Neural cell (in vitro differentiated cells): Measurements from ENCODE around the gene TSHR. TPM values are rescaled to one million over a fixed set of nuclear protein-coding genes. Genes with fewer than 3 reads are reported as not detected.

ENCODE experiments used
- H2AFZ ChIP-seq: fragments of 200-600, 300-800 bp; sonication (generic), shearing (Covaris generic); 2 replicates; pipeline ENCODE4 v1.6.0; 2014; ENCODE audit warnings: low read depth, mild to moderate bottlenecking, antibody characterized with exemption, low read length, moderate library complexity
- H3F3A ChIP-seq: fragments of 200-600 bp; shearing (Covaris generic); 2 replicates; pipeline ENCODE4 v1.6.1; 2016; ENCODE audit warnings: mild to moderate bottlenecking, moderate library complexity, mixed read lengths, antibody characterized with exemption, low read length; ENCODE audit not compliant: insufficient read depth, poor library complexity, severe bottlenecking
- H3K27ac ChIP-seq: fragments of 200-600, 300-800 bp; sonication (generic), shearing (Covaris generic); 2 replicates; pipeline ENCODE4 v1.5.1; 2014; ENCODE audit warnings: mild to moderate bottlenecking, low read length, moderate library complexity
- H3K27me3 ChIP-seq: fragments of 300-800, 200-600 bp; sonication (generic), shearing (Covaris generic); 2 replicates; pipeline ENCODE4 v1.6.0; 2014; ENCODE audit warnings: mild to moderate bottlenecking, low read depth, low read length, moderate library complexity; ENCODE audit not compliant: insufficient read depth
- H3K36me3 ChIP-seq: fragments of 300-800, 200-600 bp; sonication (generic), shearing (Covaris generic); 2 replicates; pipeline ENCODE4 v1.5.1; 2014; ENCODE audit warnings: mild to moderate bottlenecking, antibody characterized with exemption, low read length, moderate library complexity; ENCODE audit not compliant: insufficient read depth
- H3K4me2 ChIP-seq: fragments of 300-800, 200-600 bp; sonication (generic), shearing (Covaris generic); 2 replicates; pipeline ENCODE4 v1.6.0; 2014; ENCODE audit warnings: mild to moderate bottlenecking, low read length
- H3K4me3 ChIP-seq: fragments of 300-800, 200-600 bp; sonication (generic), shearing (Covaris generic); 2 replicates; pipeline ENCODE4 v1.5.1; 2014; ENCODE audit warnings: mild to moderate bottlenecking, low read length, moderate library complexity
- H3K79me2 ChIP-seq: fragments of 200-600 bp; shearing (Covaris generic); replicated peaks from 2 replicates; pipeline ENCODE4 v1.6.0; 2014; ENCODE audit warnings: mild to moderate bottlenecking, low read length, moderate library complexity; ENCODE audit not compliant: insufficient read depth
- H3K9ac ChIP-seq: fragments of 300-800, 200-600 bp; sonication (generic), shearing (Covaris generic); 2 replicates; pipeline ENCODE4 v1.6.1; 2016; ENCODE audit warnings: mild to moderate bottlenecking, low read length, mixed read lengths
- H3K9me2 ChIP-seq: fragments of 200-600 bp; shearing (Covaris generic); 2 replicates; pipeline ENCODE4 v1.6.1; 2016; ENCODE audit warnings: mild to moderate bottlenecking, low read length, mixed read lengths; ENCODE audit not compliant: insufficient read depth
- H3K9me3 ChIP-seq: fragments of 200-600, 300-800 bp; sonication (generic), shearing (Covaris generic); 2 replicates; pipeline ENCODE4 v1.6.1; 2016; ENCODE audit warnings: mild to moderate bottlenecking, mixed run types, low read length, moderate library complexity, mixed read lengths
- H4K20me1 ChIP-seq: fragments of 200-600 bp; shearing (Covaris generic); 2 replicates; pipeline ENCODE4 v1.6.1; 2016; ENCODE audit warnings: mild to moderate bottlenecking, mixed run types; ENCODE audit not compliant: insufficient read depth
- CTCF ChIP-seq: fragments of 450-650 bp; IDR thresholded peaks from 2 replicates; pipeline ENCODE4 v1.5.1; 2014; ENCODE audit warnings: antibody characterized with exemption, mild to moderate bottlenecking, moderate library complexity; ENCODE audit not compliant: poor library complexity, severe bottlenecking
- EP300 ChIP-seq: fragments of 450-650 bp; conservative IDR thresholded peaks from 2 replicates; pipeline ENCODE4 v1.6.1; 2014; ENCODE audit warnings: antibody characterized with exemption, mild to moderate bottlenecking, moderate library complexity; ENCODE audit not compliant: poor library complexity, severe bottlenecking
- EZH2 ChIP-seq: fragments of 200-600, 300-800 bp; shearing (Covaris generic), sonication (generic); IDR thresholded peaks from 2 replicates; pipeline ENCODE4 v1.6.1; 2014; ENCODE audit warnings: antibody characterized with exemption, low read length, borderline replicate concordance, mild to moderate bottlenecking; ENCODE audit not compliant: insufficient read depth, poor library complexity, severe bottlenecking
- MXI1 ChIP-seq: fragments of 450-650 bp; conservative IDR thresholded peaks from 2 replicates; pipeline ENCODE4 v1.6.1; 2014; ENCODE audit warnings: antibody characterized with exemption, mild to moderate bottlenecking; ENCODE audit not compliant: poor library complexity, severe bottlenecking
- POLR2AphosphoS5 ChIP-seq: IDR thresholded peaks from 2 replicates; pipeline ENCODE4 v1.6.1; 2012
- RAD21 ChIP-seq: fragments of 450-650 bp; conservative IDR thresholded peaks from 2 replicates; pipeline ENCODE4 v1.6.1; 2014; ENCODE audit warnings: antibody characterized with exemption, mild to moderate bottlenecking, moderate library complexity
- REST ChIP-seq: IDR thresholded peaks from 2 replicates; pipeline ENCODE4 v1.6.1; 2012; ENCODE audit warnings: borderline replicate concordance
- SMC3 ChIP-seq: fragments of 450-650 bp; conservative IDR thresholded peaks from 2 replicates; pipeline ENCODE4 v1.6.1; 2014; ENCODE audit warnings: antibody characterized with exemption, mild to moderate bottlenecking, moderate library complexity; ENCODE audit not compliant: poor library complexity
- TAF1 ChIP-seq: IDR thresholded peaks from 2 replicates; pipeline ENCODE4 v1.6.1; 2012; ENCODE audit warnings: low read depth
- polyA plus RNA-seq: library from polyadenylated mRNA; depleted of rRNA; stranded (reverse); fragments of >200 nt; gene quantifications from 2 replicates; pipeline ENCODE4 v1.2.3, GENCODE V29; 2014

Gene TSHR
- polyA plus RNA-seq, 1 donor from 2014 or later: not detected

GRCh38 chr14:80958939-80959338 is 3.5 kb downstream of the TSHR start:
- Histone ChIP-seq H3F3A (no peaks in the 10 kb centered on the region), H3K9ac (no peak overlapping the region), H3K27ac (no peak overlapping the region), H3K9me3 (no peaks in the 10 kb centered on the region), H3K36me3 (no peaks in the 10 kb centered on the region), H2AFZ (no peak overlapping the region), H3K27me3 (peaks cover 15% of the 10 kb centered on the region), H3K4me3 (no peak overlapping the region), H3K4me2 (no peak overlapping the region), H3K9me2 (no peaks in the 10 kb centered on the region), H3K79me2 (no peaks in the 10 kb centered on the region), H4K20me1 (no peaks in the 10 kb centered on the region)
- no peak for TF ChIP-seq TAF1
- no peak for TF ChIP-seq RAD21
- no peak for TF ChIP-seq MXI1
- no peak for TF ChIP-seq SMC3
- TF ChIP-seq EP300: no peak
- TF ChIP-seq POLR2AphosphoS5: no peak
- TF ChIP-seq EZH2: no peak
- no peak for TF ChIP-seq REST
- no peak for TF ChIP-seq CTCF

GRCh38 chr14:80959496-80959895 is 4.1 kb downstream of the TSHR start:
- Histone ChIP-seq H3K4me3 (no peak overlapping the region), H2AFZ (no peak overlapping the region), H3K9me2 (no peaks in the 10 kb centered on the region), H3K27ac (no peak overlapping the region), H3K9me3 (no peaks in the 10 kb centered on the region), H3K79me2 (no peaks in the 10 kb centered on the region), H3K36me3 (no peaks in the 10 kb centered on the region), H3K27me3 (peaks cover 15% of the 10 kb centered on the region), H3K4me2 (no peak overlapping the region), H3F3A (no peaks in the 10 kb centered on the region), H3K9ac (no peak overlapping the region), H4K20me1 (no peaks in the 10 kb centered on the region)
- TF ChIP-seq EZH2 (no peak), TAF1 (no peak), EP300 (no peak), CTCF (no peak)
